Thoracic aorta (tissue), 2 donors: ENCODE measurements around the gene NKAIN2. TPM values are rescaled to one million over a fixed set of nuclear protein-coding genes. Genes with fewer than 3 reads are reported as not detected.
"Not testable (repeated sequence)": the region's sequence is repeated elsewhere in the genome, so short reads cannot be mapped to it uniquely, and the experiment has no call there.

ENCODE experiments used
- ATAC-seq: fragments of 150-250 bp; one replicate; pipeline ENCODE4 v1.8.0; 2017; ENCODE audit warnings: low read depth; ENCODE audit not compliant: insufficient number of reproducible peaks, low FRiP score
- DNase-seq: peaks from one replicate; pipeline ENCODE4 v3.0.0-alpha.2; 2020; ENCODE audit warnings: low spot score
- H3K27ac ChIP-seq, 2 donors: fragments of 200-600 bp; sonication (generic); 1 replicate in 1 of 2; 2 replicates in 1 of 2; pipeline ENCODE4 v1.5.1; 2016; ENCODE audit warnings: mild to moderate bottlenecking in 2 of 2, moderate library complexity in 2 of 2
- H3K27me3 ChIP-seq: fragments of 200-600 bp; sonication (generic); replicated peaks from 2 replicates; pipeline ENCODE4 v1.6.0; 2016; ENCODE audit warnings: mild to moderate bottlenecking; ENCODE audit not compliant: insufficient read depth
- H3K36me3 ChIP-seq: fragments of 200-600 bp; sonication (generic); one replicate; pipeline ENCODE4 v1.5.1; 2016
- H3K4me1 ChIP-seq, 2 donors: fragments of 200-600 bp; sonication (generic); 1 replicate in 1 of 2; 2 replicates in 1 of 2; pipeline versions ENCODE4 v1.5.1 to v1.6.0; 2016; ENCODE audit warnings: low read depth in 2 of 2, mild to moderate bottlenecking in 1 of 2; ENCODE audit not compliant: control insufficient read depth in 1 of 2
- H3K4me3 ChIP-seq: fragments of 200-600 bp; sonication (generic); 2 replicates; pipeline ENCODE4 v1.5.1; 2016; ENCODE audit warnings: mild to moderate bottlenecking
- H3K9me3 ChIP-seq: fragments of 200-600 bp; sonication (generic); 2 replicates; pipeline ENCODE4 v1.5.1; 2016
- total RNA-seq, 2 donors: library from RNA; depleted of rRNA; stranded (reverse); fragments of >200 nt; gene quantifications; one replicate each; pipeline versions ENCODE4 v1.1.0 to v1.2.3, GENCODE V29; 2016
- TF ChIP-seq, protein P1 (sequence below): fragments of 200-600 bp; sonication (generic); IDR thresholded peaks from one replicate; pipeline ENCODE4 v1.5.1; 2019; ENCODE audit warnings: antibody characterized with exemption

NKAIN2 gene
- total RNA-seq, 2 donors from 2014 or later = 0.28 TPM; not detected in 1

- TF ChIP-seq, protein P1, sequence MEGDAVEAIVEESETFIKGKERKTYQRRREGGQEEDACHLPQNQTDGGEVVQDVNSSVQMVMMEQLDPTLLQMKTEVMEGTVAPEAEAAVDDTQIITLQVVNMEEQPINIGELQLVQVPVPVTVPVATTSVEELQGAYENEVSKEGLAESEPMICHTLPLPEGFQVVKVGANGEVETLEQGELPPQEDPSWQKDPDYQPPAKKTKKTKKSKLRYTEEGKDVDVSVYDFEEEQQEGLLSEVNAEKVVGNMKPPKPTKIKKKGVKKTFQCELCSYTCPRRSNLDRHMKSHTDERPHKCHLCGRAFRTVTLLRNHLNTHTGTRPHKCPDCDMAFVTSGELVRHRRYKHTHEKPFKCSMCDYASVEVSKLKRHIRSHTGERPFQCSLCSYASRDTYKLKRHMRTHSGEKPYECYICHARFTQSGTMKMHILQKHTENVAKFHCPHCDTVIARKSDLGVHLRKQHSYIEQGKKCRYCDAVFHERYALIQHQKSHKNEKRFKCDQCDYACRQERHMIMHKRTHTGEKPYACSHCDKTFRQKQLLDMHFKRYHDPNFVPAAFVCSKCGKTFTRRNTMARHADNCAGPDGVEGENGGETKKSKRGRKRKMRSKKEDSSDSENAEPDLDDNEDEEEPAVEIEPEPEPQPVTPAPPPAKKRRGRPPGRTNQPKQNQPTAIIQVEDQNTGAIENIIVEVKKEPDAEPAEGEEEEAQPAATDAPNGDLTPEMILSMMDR = no peak
- DNase-seq (no peak), ATAC-seq (no peak)
- no peak overlapping the region for H3K27ac ChIP-seq
- H3K4me1 ChIP-seq = no peaks in the 10 kb centered on the region
- H3K36me3 ChIP-seq = no peaks in the 10 kb centered on the region
- H3K27me3 ChIP-seq = no peaks in the 10 kb centered on the region
- H3K9me3 ChIP-seq = no peaks in the 10 kb centered on the region
- no peak overlapping the region for H3K4me3 ChIP-seq
Measured at GRCh38 chr6:123909989-123910388, 106.3 kb downstream of the NKAIN2 start.

GRCh38 chr6:123913863-123914262 is 110.2 kb downstream of the NKAIN2 start:
- DNase-seq (no peak), ATAC-seq (no peak)
- H3K4me3 ChIP-seq = no peak overlapping the region
- no peaks in the 10 kb centered on the region for H3K36me3 ChIP-seq
- H3K4me1 ChIP-seq = no peaks in the 10 kb centered on the region
- no peaks in the 10 kb centered on the region for H3K27me3 ChIP-seq
- no peaks in the 10 kb centered on the region for H3K9me3 ChIP-seq
- TF ChIP-seq, protein P1 = no peak
- H3K27ac ChIP-seq = no peak overlapping the region

- H3K4me3 ChIP-seq, H3K27ac ChIP-seq, H3K4me1 ChIP-seq, H3K9me3 ChIP-seq, ATAC-seq, DNase-seq, H3K27me3 ChIP-seq, H3K36me3 ChIP-seq: not testable (repeated sequence)
Measured at GRCh38 chr6:123923379-123923778, 119.7 kb downstream of the NKAIN2 start.

- H3K27me3 ChIP-seq = no peaks in the 10 kb centered on the region
- no peaks in the 10 kb centered on the region for H3K4me1 ChIP-seq
- DNase-seq (no peak), ATAC-seq (no peak)
- H3K36me3 ChIP-seq = no peaks in the 10 kb centered on the region
- no peak overlapping the region for H3K4me3 ChIP-seq
- H3K27ac ChIP-seq = no peak overlapping the region
- TF ChIP-seq, protein P1 = no peak
- H3K9me3 ChIP-seq = no peaks in the 10 kb centered on the region
Measured at GRCh38 chr6:123925350-123925749, 121.7 kb downstream of the NKAIN2 start.

DNA sequence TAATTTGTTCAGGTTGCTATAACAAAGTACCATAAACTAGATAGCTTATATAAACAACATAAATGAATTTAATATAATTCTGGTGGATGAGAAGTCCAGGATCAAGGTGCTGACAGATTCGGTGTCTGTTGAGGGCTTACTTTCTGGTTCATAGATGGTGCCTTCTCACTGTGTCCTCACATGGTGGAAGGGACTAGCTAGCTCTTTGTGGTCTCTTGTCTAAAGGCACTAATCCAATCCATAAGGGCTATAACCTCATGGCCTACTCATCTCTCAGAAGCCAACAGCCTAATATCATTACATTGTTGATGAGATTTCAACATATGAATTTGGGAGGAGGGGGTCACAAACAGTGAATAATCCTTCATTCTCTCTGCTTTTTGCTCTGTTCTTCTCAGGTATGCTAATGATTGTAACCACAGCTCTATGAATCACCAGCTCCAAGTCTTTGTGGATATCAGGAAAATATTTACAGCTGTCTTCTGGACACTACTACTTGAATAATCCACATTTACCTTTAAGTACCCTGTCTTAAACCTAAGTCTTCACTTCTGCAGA is 122.3 kb downstream of the NKAIN2 start:
- ATAC-seq (no peak), DNase-seq (no peak)
- Histone ChIP-seq H3K27ac (no peak overlapping the region), H3K4me3 (no peak overlapping the region), H3K4me1 (no peaks in the 10 kb centered on the region), H3K27me3 (no peaks in the 10 kb centered on the region), H3K36me3 (no peaks in the 10 kb centered on the region), H3K9me3 (no peaks in the 10 kb centered on the region)
- TF ChIP-seq, protein P1 = no peak

DNA sequence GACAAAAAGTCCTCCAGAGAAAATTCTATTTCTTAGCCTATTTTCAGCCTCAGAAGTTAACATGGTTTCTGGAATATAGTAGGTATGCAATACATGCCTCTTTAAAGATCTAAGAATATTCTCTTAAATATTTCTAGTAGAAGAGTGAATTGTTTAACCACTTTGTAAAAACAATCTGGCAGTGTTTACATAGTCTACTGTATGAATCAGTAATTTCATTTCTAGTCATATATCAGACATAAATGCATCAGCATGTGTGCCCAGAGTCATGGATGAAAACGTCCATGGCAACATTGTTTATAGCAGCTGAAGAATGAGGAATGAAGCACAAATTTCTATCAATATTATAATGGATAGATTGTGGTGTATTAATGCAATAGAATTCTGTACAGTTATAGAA is 124.9 kb downstream of the NKAIN2 start:
- no peak overlapping the region for H3K27ac ChIP-seq
- no peaks in the 10 kb centered on the region for H3K27me3 ChIP-seq
- no peaks in the 10 kb centered on the region for H3K4me1 ChIP-seq
- ATAC-seq (no peak), DNase-seq (no peak)
- no peaks in the 10 kb centered on the region for H3K9me3 ChIP-seq
- H3K36me3 ChIP-seq = no peaks in the 10 kb centered on the region
- no peak overlapping the region for H3K4me3 ChIP-seq
- TF ChIP-seq, protein P1 = no peak
